Measurements from ENCODE around the gene TSPY10. TPM values are rescaled to one million over a fixed set of nuclear protein-coding genes. Genes with fewer than 3 reads are reported as not detected.
A peak's percentile ranks its signal among the peaks of the same experiment; 100 is the strongest.
"Not testable (repeated sequence)": the region's sequence is repeated elsewhere in the genome, so short reads cannot be mapped to it uniquely, and the experiment has no call there.

Gene TSPY10
- total RNA-seq (not detected), polyA plus RNA-seq (ENCODE audit: insufficient read length in 6 of 6) (not detected)
- long read RNA-seq, donor 1: 0 reads
- long read RNA-seq, donor 2: 0 reads
- long read RNA-seq, donor 3: 0 reads
- long read RNA-seq, donor 4: 0 reads
- long read RNA-seq, donor 5: 0 reads
- long read RNA-seq, donor 6: 0 reads
- long read RNA-seq, donor 7: 0 reads
- long read RNA-seq, donor 8: 0 reads
- long read RNA-seq, donor 9: 0 reads
- long read RNA-seq, donor 10: 0 reads
- long read RNA-seq, donor 11: 0 reads
- long read RNA-seq, donor 12: 0 reads

- H3K27ac ChIP-seq; H3K4me1 ChIP-seq; ATAC-seq; H3K27me3 ChIP-seq; H3K36me3 ChIP-seq; H3K9me3 ChIP-seq; intact Hi-C loops (cut with DNase I); DNase-seq; H3K4me3 ChIP-seq: not testable (repeated sequence)
Observed at GRCh38 chrY:9527580-9527979, at the start of gene TSPY10. Gene TSPY10 (plus strand): TSS chrY:9527880. CDS start chrY:9527926, 46 bp downstream.

GRCh38 chrY:9486967-9487366 is 40.7 kb upstream of the TSPY10 start, which contains the start of gene TSPY9:
Gene TSPY9 (plus strand): TSS chrY:9487267. CDS start chrY:9487313, 46 bp downstream.
- H3K27ac ChIP-seq; DNase-seq; H3K4me1 ChIP-seq; intact Hi-C loops (cut with DNase I); ATAC-seq; H3K9me3 ChIP-seq; H3K36me3 ChIP-seq; H3K4me3 ChIP-seq; H3K27me3 ChIP-seq: not testable (repeated sequence)

- H3K36me3 ChIP-seq; H3K9me3 ChIP-seq; H3K4me1 ChIP-seq; intact Hi-C loops (cut with DNase I); H3K4me3 ChIP-seq; H3K27ac ChIP-seq; H3K27me3 ChIP-seq; ATAC-seq: not testable (repeated sequence)
- peak in 1 of 4 donors; percentile 34 for DNase-seq
Observed at GRCh38 chrY:9504396-9504795, 23.3 kb upstream of the TSPY10 start.

GRCh38 chrY:9516287-9516686 is 11.4 kb upstream of the TSPY10 start:
- DNase-seq: peak in 1 of 4 donors; percentile 36
- H3K4me1 ChIP-seq; H3K9me3 ChIP-seq; H3K27ac ChIP-seq; H3K36me3 ChIP-seq; intact Hi-C loops (cut with DNase I); ATAC-seq; H3K4me3 ChIP-seq; H3K27me3 ChIP-seq: not testable (repeated sequence)

Other genes with a start within 250 kb of the TSPY10 start
- gene TSPY4, start 190.4 kb upstream of the TSPY10 start, total RNA-seq: not detected
- gene TSPY4, start 190.4 kb upstream of the TSPY10 start, polyA plus RNA-seq (ENCODE audit: insufficient read length in 6 of 6): not detected
- not detected for gene TSPY8, start 170.1 kb upstream of the TSPY10 start, total RNA-seq
- gene TSPY8, start 170.1 kb upstream of the TSPY10 start, polyA plus RNA-seq (ENCODE audit: insufficient read length in 6 of 6): not detected
- not detected for gene TSPY3, start 129.5 kb upstream of the TSPY10 start, total RNA-seq
- gene TSPY3, start 129.5 kb upstream of the TSPY10 start, polyA plus RNA-seq (ENCODE audit: insufficient read length in 6 of 6): not detected
- not detected for gene TSPY1, start 60.9 kb upstream of the TSPY10 start, total RNA-seq
- not detected for gene TSPY1, start 60.9 kb upstream of the TSPY10 start, polyA plus RNA-seq (ENCODE audit: insufficient read length in 6 of 6)
- not detected for gene TSPY9, start 40.6 kb upstream of the TSPY10 start, total RNA-seq
- not detected for gene TSPY9, start 40.6 kb upstream of the TSPY10 start, polyA plus RNA-seq (ENCODE audit: insufficient read length in 6 of 6)